OCI-M2 (cell line): ENCODE measurements around the gene VEZF1.

ENCODE experiments used
- DNase-seq: peaks from one replicate; lab custom pipeline; 2025; ENCODE audit not compliant: unreplicated experiment; lab: John Stamatoyannopoulos, UW

VEZF1 gene

DNA sequence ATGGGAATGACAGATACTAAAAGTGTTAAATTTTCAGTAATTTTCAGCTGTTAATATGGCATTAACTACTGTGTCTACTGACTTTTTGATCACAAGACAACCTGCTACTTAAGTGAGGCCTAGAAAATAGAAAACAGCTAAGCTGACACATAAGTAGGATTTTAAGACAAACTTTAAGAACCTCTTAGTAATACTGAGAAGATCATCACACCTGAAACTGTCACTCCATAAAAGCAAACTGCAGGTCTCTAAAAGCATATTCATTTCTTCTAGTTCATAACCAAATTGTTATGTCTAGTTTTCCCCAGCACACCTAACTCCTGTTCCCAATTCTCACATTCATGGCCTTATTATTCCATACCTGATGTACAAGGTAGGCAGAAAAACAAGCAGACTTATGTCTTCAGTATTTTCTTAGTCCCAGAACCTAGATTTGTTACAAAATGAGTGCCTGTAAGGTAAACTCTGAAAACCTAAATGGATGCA, 11.0 kb upstream of the VEZF1 start:
- no peak for DNase-seq

DNA sequence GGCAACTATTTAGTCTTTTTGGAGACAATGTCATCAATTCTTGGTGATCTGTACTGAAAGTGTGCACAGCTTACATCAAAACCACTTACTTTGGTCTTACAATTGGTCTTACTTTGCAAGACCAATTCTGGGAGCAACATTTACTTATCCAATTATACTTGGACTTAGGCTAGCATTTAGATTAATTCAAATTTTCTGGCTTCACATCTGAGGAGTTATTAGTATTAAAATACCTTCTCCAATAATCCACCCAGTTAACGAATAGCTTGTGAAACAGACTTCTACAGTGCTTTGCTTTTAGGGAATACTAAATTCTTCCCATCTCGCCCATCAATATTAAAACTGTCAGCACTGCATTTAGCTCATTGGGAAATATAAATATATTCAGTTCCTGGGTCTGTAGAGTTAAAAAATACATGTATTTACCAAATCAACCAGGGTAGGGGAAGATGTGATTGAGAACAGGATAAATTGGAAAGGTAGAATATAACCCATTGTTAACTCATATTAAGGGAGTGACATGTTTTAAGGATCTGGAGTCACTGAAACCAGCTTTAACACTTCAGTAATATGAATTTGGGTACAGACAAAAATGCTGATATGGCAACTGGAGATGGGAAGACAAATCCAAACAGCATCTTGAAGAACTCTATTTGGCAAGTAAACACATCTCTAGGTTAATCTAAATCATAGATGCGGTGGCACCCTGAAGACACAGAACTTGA, 9.2 kb upstream of the VEZF1 start:
- no peak for DNase-seq

DNA sequence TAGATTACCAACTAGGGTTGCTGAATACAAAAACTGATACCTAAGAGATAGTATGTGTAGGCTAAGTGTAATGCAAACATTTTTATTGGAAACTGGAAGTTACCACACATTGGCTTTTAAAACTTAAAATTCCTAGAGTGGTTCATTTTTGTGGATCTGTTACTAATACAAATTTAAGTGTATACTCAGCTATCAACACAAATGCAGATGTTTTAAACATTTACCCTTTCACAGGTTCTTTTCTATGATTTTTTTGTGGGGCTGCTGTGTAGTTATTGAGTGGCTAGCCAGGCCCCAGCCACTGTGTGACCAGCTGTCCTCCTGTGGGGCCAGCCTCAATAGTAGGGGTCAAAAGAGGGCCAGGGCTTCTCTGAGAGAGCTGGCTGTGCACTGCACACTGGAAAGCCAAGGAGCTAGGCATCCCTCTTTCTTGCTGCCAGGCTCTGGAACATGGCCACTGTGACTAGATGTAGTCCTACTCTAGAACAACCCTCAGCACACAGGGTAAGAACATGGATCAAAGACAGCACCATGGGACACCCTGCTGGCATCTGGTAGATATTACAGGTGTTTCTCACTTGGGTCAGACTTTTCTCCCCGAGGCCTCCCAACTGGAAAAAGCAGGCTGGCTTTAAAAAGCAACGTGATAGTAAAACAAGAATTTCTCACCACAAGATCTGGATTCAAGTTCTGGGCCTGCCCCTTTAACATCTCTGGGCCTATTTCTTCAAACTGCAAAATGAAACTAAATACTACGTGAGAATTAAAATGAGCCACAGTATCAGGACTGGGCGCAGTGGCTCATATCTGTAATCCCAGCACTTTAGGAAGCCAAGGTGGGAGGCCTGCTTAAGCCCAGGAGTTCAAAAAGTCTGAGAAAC, 7.3 kb upstream of the VEZF1 start:
- no peak for DNase-seq

DNA sequence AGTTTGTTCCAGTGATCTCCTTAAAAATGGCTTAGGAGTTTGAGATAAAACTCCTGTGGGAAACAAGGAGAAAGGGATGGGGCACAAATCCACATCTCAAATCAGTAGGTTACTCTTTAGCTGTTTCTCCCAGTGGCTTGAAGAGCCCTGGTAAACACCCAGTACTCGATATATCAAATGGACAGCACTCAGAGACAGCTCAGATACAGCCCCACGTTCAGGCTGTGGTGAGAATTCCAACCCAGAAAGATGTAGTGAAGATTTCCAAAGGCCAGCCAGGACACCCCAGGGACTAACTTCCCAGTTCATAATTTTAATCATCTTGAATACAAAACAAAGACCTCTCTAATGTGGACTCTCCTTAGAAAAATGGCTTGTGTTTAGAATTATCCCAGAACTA, 6.4 kb upstream of the VEZF1 start:
- DNase-seq: no peak

DNA sequence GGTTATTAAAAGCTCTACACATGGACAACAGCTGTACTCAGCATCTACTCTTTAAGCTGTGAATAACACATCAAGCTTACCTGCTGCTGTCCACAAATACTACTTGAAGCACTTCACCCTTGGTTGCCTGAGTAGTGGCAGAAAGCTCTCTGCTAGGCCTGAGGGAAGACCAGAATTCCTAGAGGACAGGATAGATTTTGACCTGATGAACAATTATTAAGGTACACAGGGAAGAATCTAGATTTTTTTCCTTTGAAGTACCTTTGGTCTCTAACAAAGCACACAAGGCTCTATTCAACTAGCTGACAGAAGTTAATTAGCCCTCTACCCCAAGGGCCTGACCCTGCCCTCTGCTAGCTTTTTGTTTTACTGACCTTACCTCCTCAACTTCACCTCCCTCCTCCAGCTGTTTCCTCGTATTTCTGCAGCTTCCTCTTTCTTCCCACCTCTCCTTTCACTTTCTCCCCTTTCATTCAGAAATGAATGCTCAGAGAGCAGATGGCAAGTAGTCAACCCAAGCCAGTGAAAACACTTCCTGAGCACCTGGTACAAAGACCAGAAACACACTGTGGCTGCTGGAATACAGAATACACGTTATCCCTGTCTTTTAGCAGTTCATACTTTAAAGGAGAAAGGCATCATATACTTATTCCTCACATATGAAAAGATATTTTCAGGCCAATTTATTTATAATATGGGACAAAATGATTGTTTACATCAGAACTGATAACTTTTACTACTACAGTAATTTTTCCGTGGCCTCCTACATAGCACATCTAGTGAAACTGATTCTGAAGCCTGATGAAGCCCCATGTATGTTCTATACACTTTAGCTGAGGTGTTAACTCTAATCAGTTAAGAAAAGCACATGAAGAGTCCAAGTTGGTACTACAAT, 5.7 kb upstream of the VEZF1 start:
- no peak for DNase-seq

DNA sequence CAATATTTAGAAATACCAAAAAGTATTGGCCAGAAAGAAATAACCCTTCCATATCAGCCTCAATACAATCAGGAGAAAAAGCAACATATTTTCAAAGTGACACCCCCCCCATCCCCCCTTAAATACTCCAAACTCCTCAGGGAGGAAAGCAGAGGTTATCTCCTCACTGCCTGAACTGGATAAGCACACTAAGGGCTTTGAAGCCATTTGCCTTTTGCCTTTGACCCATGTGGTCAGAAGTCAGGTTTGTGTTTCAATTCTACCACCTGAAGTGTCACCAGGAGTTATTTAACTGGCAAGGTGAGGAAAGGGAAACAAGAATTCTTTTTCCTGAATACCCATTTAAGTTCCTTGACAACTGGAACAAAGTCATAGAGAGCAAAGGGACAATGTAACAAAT, 3.5 kb upstream of the VEZF1 start:
- no peak for DNase-seq

DNA sequence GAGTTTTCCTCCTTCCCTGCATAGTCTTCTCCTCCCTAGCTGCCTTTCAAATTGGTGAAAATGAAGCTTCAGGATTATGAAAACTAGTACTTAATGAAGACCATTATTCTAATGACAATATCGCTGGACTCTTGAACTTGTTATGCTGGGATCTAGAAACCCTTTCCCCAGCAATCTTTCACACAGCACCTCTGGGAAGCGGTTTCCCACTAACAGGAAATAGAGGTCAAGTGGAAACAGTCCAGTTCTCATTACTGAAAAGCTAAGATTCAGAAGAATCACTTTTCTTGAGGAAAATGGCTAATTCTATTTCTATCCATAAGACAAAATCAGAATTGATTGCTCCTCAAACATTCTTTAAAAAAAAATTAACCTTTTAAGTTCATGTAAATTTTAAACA, 2.0 kb upstream of the VEZF1 start:
- no peak for DNase-seq

DNA sequence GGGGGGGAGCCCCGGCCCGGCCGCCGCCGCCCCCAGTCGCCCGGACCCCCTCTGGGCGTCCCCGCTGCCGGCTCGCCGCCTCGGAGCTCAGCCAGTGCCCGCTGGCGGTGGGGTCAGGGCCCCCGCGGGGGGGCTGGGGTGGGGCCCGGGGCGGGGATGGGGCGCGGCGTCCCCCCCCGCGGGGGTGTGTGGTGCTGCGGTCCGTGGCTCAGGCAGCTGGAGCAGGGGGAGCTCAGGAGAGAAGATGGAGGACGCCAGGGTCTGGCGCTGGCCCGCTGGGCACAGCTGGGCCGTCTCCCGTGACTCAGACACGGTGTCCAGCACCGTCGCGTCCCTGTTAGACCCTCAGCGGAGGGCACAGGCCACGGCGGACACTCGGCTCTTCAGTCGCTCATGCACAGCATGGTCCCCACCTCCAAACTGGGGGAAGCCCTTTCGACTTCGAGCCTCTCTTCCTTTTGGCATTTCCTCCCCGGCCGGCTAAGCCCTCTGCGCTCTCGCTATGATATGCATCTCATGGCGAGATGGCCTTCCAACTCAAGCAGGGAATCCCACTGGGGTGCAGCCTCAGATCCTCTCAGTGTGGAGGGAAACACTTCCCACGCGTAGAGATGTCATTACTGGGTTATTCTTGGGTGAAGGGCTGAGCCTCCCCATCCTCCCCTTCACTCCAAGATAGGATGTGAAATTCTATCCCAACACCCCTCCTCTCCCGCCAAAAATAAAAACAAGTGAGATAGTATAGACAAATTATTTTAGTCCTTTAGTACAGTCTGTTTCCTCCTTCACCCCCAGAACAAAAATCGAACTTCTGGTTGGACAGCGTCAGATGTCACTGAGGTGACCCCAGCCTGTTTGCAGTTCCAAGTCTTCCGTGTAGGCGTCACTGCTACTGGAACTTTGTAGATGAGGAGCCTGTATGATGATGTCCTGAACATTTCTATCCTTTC, 522 bp upstream of the VEZF1 start:
- no peak for DNase-seq

DNA sequence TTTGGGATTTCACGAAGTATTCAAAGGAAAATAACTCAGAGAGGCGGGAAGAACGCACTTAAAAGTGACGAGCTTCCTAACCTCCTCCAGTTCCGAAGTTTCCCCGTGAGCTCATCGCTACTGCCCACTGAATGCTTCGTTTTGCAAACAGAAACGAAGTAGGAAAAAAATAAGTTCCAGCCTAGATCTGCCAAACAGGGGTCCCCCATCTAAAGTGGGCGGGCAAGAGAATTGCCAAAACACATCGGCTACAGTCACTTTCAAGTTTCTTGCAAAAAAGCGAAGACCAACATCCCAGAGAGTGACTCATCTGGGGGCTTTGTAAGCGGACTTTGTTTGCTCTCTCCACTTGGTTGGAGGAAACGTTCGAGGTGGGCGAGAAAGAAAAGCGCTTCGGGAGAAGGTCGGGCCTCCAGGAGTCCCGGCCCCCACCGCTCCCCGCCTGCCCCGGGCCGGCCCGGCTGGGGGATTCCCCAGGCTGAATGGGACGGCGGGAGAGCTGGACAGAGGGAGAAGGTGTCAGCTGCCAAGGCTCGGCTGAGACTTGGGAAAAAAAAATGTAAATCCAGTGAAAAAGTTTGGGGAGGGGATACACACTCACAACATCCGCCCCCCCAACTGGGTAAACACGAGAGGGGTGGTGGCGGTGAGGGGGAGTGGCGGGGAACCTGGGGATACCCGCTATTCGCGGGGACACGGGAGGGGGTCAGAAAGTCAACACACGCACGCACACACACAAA, 1.0 kb downstream of the VEZF1 start:
- no peak for DNase-seq

DNA sequence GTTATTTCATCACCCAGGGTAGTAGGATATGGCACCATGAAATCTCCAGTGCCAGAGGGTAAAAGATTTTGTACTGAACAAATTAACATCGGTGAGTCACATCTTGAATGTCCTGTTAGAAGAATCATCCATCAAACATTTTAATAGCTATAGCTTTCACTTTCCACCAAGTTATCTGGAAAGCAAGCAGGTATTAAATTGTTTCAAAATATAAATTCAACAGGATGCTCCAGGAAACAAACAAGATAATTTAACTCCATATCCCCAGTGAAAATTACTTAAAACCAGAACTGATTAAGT, 2.4 kb downstream of the VEZF1 start:
- DNase-seq: no peak

DNA sequence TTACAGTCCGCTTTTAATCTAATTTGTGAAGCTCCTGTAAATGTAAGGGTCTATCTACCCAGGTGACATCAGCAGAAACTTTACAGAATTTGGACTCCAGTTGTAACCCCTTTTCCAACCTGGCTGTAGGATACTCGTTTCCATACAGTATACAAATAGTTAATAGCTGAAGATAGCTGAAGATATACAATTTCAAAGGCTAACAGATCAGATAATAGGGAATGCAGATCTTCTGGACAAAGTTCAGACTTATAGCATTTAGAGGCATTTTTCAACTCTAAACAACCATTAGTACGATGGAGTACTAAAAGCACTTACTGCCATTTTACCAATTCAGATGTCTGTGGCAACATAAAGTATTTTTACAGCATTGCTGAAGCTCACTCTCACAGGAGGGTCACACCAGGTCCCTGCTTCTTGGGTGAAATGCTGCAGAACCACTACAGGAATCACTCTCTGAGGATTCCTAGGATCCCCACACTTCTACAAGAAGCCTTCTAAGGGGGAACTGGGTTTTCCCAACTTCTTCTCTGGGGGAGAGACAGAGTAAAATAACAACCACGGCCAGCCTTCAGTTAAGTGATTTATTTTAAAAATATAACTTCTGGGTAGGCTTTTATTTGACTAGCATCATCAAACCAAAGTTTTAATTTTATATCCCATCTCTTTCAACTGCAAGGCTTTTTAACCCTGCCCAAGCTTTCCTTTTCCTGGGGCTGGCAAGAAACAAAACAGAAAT, 2.9 kb downstream of the VEZF1 start:
- no peak for DNase-seq

DNA sequence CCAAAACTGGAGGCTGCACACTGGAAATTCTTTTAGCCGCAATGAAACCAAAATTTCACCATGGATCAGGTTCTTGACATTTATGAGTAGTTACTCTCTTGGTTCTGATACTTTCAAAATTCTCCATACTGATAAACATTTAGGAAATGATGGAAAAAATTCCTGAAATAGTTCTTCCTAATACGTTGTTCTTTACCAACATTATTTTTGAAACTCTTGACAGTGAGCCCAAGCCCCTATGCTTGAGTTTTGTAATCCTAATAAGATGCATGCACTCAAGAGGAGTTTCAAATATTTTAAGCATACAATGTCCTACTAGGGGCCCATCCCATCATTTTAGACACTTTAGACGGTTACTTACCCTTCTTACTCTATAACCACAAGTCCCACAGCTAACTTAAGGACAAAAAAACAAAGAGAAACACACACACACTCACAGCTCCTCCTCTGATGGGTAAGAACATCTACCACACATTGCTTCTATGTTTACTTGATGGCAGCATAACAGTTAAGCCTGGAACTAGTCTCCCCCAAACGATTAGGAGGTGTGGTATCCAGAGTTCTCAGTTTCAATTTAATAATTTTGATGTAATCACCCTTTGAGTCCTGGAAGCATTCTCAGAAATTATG, 3.7 kb downstream of the VEZF1 start:
- no peak for DNase-seq

DNA sequence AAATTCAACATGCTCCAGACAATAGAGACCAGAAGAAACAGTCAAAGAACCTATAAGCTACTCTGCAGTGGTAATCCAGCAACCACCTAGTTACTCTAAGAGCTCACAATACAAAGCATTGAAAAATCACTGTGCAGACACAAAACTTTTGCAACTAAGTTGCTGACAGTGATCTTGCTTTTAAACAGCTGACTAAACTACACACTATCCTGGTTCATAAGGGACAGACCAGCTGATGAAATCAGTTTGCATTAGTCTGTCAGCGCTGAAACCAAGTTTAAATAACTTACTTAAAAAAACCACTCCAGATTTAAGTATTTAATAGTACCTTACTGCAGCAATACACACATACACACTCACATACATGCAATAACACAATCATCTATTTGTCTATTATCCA, 4.6 kb downstream of the VEZF1 start:
- no peak for DNase-seq

DNA sequence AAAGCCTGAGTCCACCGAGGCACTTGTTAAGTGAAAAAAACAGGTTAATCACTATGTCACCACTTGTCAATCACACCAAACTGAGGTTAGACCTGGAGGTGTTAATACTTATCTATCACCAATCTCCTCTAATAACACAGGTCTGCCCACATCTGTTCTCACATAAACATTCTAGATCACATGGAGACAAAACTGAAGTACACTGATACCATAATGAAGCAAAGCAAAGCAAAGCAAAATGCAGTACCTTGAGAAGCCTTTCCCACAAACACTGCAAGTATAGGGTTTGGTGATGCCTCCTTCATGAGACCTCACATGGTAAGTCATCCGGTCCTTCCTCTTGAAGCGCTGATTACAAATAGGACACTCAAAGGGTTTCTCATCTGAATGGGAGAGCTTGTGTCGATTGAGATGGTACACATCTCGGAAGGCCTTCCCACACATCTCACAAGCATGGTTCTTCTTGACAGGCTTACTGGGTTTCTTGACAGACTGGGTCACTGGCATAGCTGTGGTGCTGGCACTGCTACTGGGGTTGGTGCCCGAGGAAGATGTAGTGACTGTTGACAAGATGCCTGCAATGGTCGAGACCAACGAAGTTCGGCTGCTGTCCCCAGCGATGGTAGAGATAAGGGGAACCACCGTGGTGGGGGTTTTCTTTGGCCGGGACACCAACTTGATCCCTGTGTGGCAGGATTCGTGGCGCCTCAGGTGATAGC, 5.4 kb downstream of the VEZF1 start:
- DNase-seq: no peak

DNA sequence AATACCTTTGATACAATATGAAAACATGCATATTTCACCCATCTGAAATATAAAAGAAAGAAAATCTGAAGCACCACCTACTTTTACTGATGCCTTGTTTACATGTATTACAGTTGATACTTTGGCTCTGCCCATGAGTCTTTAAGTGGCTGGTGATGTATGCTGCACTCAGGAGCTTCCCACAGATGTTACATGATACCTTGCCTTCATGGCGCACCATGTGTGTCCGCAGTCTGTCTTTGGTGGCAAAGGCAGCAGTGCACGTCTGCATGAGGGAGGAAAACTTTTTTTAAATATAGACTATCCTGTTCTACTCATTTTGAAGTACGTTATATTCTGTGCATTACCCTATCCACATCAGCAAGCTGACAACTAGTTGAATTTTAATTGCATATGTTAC, 7.5 kb downstream of the VEZF1 start:
- no peak for DNase-seq

DNA sequence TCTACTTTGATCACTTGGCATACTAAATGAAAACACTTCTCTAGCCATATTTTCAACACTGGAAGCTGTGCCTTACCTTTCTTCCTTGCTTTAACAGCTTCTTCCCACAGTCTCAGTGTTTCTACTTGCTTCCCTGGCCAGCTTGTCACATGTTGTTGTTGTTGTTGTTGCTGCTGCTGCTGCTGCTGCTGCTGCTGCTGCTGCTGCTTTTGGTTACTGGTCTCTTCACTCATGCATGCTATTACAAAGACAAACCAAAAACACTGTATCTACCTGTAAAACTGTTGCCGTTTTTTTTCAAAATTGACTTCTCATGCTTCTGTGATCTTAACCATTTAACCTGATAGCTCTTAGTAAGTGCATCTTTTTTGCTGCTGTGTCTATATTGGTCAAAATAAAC, 9.0 kb downstream of the VEZF1 start:
- no peak for DNase-seq

DNA sequence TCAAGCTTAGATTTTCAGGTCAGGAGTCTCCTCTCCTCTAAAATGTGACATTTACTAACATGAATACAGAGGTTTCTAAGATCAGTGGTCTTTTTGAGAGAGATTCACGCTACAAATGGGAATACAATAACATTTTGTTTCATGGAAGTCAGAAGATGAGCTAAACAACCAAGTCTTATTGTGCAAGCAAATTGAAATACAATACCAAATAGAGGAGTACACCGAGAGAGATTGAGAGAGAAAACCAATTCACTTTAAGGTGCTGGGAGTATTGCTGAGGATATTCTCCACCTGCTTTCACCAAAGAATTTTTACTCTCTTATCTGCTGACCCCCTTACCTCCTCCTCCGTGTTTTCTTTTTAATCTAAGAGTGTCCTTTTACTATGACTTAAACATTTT, 11.5 kb downstream of the VEZF1 start:
- no peak for DNase-seq

DNA sequence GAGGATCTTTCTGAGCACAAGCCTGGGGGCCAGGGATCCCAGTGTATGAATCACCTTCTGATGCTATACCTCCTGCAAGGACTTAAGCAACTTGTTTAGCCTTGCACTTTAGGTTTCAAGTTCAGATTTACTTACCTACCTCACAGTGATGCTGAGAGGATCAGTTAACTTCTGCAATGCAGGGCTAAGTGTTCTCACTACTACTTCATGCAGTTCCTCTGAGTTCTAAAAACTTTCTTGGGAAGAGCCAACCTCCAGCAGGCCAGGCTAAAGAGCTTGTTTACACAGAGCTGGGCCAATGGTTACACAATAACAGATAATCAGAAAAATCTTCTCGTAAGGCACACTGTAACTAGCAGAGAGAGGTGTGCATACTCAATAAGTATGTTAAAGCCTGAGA, 13.0 kb downstream of the VEZF1 start:
- DNase-seq: no peak
